ENCODE measurements around the gene KATNAL2. TPM values are rescaled to one million over a fixed set of nuclear protein-coding genes. Genes with fewer than 3 reads are reported as not detected.

KATNAL2 gene
- total RNA-seq, 2 experiments from 2014 or later, result 0.43 to 0.58 TPM

DNA sequence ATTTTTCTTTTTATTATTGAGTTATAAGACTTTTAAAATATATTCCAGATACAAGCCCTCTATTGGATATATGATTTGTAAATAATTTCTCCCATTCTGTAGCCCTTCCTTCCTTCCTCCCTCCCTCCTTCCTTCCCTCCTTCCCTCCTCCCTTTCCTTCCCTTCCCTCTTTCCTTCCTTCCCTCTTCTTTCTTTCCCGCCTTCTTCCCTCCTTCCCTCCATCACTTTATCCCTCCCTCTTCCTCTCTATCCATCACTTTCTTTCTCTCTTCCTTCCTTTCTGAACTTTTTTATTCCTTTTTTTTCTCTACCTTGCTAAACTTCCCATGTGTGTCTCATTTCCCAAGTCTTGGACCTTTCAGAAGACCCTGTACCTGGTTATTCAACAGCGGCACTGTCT, 163.5 kb downstream of the KATNAL2 start:
- no peaks in the 10 kb centered on the region for H3K27me3 Mint-ChIP-seq

DNA sequence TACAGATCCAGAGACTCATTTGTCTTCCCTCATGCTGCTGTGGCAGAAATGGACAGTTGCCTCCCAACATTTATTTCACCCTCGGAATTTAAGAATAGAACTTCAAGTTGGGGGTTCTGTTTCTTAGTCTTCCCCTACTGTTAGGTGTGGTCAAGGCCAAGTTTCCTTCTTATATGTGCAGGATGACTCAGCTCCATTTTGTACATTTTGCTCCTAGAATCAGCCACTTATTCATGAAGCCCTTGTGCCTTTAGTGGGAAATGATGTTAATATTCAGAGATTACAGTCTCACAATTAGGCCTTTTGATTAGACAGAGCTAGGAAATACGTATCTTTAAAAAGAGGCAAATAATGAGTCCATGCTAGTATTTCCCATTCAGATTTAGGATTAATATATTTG, 164.2 kb downstream of the KATNAL2 start:
- Mint-ChIP-seq H3K27ac (no peak overlapping the region), H3K27me3 (no peaks in the 10 kb centered on the region), H3K36me3 (no peaks in the 10 kb centered on the region), H3K4me3 (no peak overlapping the region), H3K9me3 (no peaks in the 10 kb centered on the region), H3K4me1 (no peaks in the 10 kb centered on the region)
- DNase-seq (no peak), ATAC-seq (ENCODE audit: low read depth) (no peak)
- POLR2A ChIA-PET, result no interaction called here

More for the DNA sequence above, 163.5 kb downstream of the KATNAL2 start:
- no peak for ATAC-seq (ENCODE audit: low read depth)
- Mint-ChIP-seq H3K4me1 (no peaks in the 10 kb centered on the region), H3K36me3 (no peaks in the 10 kb centered on the region), H3K27ac (no peak overlapping the region), H3K4me3 (no peak overlapping the region), H3K9me3 (no peaks in the 10 kb centered on the region)
- POLR2A ChIA-PET, result no interaction called here
- DNase-seq, result no peak

DNA sequence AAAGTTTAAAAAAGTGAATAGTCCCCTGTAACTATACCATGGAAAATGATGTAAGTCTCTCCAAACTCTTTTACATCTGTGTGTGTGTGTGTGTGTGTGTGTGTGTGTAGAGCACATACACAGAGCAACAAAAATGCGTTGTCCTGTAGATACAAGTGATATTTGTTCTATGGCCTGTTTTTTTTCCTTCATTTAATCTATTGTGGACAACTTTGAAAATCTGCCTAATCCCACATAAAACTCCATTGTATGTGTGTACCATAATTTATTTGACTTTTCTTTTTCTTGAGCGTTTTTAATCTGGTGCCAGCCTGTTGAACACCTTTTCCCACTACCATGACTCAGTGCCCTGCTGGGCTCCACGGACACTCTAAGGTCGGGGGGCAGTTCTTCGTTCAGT, 170.3 kb downstream of the KATNAL2 start:
- ATAC-seq (ENCODE audit: low read depth) (no peak), DNase-seq (no peak)
- H3K9me3 Mint-ChIP-seq, result no peaks in the 10 kb centered on the region
- no peak overlapping the region for H3K27ac Mint-ChIP-seq
- H3K4me3 Mint-ChIP-seq, result no peak overlapping the region
- H3K4me1 Mint-ChIP-seq, result no peaks in the 10 kb centered on the region
- POLR2A ChIA-PET, result no interaction called here
- H3K27me3 Mint-ChIP-seq, result no peaks in the 10 kb centered on the region
- peaks cover 3% of the 10 kb centered on the region for H3K36me3 Mint-ChIP-seq

DNA sequence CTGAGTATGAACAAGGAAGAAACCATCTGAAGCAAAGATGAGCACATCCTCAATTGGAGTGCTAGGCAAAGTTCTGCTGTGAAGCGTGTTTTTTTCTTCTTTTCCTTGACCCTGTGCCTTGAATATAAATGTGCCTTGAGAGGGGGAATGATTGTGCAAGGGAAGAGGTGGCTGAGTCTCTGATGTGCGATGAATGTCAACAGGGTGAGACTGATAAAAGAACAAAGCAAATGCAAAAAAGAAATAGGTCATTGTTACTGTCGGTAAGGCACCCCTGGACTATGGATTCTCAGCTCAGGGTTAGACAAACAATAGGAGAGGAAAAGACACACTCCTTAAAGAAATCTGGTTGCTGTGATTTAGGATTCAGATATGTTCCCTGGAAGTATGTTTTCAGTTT, 178.4 kb downstream of the KATNAL2 start:
- Mint-ChIP-seq H3K27me3 (peaks cover 4% of the 10 kb centered on the region), H3K36me3 (peaks cover 2% of the 10 kb centered on the region), H3K4me3 (no peak overlapping the region), H3K27ac (no peak overlapping the region), H3K9me3 (no peaks in the 10 kb centered on the region), H3K4me1 (peaks cover under 1% of the 10 kb centered on the region)
- ATAC-seq (ENCODE audit: low read depth), result no peak
- no peak for DNase-seq
- POLR2A ChIA-PET, result no interaction called here

DNA sequence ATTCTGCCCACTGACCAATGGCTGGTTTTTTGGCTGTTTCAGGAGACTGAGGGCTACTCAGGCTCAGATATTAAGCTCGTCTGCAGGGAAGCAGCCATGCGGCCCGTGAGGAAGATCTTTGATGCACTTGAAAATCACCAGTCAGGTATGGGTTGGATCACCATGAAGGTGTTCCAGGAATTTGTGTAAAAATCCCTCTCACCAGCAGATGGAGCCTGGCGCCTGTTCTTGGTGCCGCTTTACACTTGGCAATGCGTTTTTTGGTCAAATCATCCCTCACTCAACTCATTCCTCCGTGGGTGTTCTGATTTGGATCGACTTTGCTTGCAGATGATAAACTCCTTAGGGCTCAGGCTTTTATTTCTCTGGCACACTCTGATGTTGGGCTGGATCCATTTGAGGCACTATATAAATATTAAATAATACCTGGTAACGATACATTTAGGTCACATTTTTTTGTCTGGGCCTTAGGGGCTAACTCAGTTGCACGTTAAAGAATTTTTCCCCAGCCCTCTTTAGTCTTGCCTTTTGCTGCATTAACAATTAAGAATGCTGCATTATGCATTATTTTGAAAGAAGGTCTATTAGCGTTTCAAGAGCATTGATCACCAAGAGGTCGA, 182.9 kb downstream of the KATNAL2 start:
- no peaks in the 10 kb centered on the region for H3K27me3 Mint-ChIP-seq
- H3K27ac Mint-ChIP-seq, result no peak overlapping the region
- POLR2A ChIA-PET, result no interaction called here
- DNase-seq (peak; percentile 42), ATAC-seq (ENCODE audit: low read depth) (no peak)
- no peaks in the 10 kb centered on the region for H3K9me3 Mint-ChIP-seq
- no peaks in the 10 kb centered on the region for H3K36me3 Mint-ChIP-seq
- H3K4me3 Mint-ChIP-seq, result no peak overlapping the region
- H3K4me1 Mint-ChIP-seq, result peaks cover 2% of the 10 kb centered on the region

DNA sequence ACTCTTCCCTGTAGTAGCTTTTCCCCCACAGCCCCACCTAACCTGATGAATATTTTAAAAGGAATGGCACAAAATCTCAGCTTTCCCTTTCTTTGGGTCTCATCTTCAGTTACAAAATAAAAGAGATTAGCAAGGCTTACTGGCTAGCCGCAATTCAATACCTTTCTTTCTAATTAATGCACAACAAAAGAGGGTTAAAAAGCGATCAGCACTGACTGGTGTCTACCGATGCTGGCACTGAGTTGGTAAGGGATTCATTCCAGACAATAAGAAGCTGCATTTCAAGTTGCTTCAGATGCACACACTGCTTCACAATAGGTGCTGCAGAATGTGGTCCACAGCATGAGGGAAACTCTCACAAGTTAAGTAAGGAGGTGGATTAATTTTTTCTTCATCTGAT, 191.0 kb downstream of the KATNAL2 start:
- no peak overlapping the region for H3K4me3 Mint-ChIP-seq
- POLR2A ChIA-PET, result no interaction called here
- H3K27ac Mint-ChIP-seq, result no peak overlapping the region
- ATAC-seq (ENCODE audit: low read depth), result no peak
- H3K27me3 Mint-ChIP-seq, result no peaks in the 10 kb centered on the region
- H3K36me3 Mint-ChIP-seq, result peaks cover 8% of the 10 kb centered on the region
- H3K9me3 Mint-ChIP-seq, result no peaks in the 10 kb centered on the region
- no peak for DNase-seq
- H3K4me1 Mint-ChIP-seq, result no peaks in the 10 kb centered on the region

DNA sequence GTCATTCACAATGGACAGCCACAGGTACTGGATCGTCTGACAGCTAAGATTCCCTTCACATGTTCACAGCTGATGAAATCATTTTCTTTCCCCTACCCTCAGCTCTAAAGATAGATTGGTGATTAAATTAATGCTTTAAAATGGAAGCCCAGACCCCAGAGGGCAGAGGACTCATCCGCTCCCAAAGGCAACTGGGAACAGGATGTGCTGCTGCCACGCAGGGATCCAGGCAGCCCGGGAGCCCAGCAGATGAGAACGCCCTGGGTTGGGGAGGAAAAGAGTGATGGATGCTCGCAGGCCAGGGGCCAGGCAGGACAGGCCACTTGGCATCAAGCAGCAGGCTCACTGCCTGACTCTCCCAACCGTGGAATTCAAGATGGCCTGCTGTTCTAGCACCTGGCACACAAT, 191.6 kb downstream of the KATNAL2 start:
- no peak for ATAC-seq (ENCODE audit: low read depth)
- Mint-ChIP-seq H3K36me3 (peaks cover 11% of the 10 kb centered on the region), H3K4me1 (no peaks in the 10 kb centered on the region), H3K27me3 (no peaks in the 10 kb centered on the region), H3K4me3 (no peak overlapping the region), H3K27ac (no peak overlapping the region), H3K9me3 (no peaks in the 10 kb centered on the region)
- DNase-seq, result no peak
- POLR2A ChIA-PET, result no interaction called here

DNA sequence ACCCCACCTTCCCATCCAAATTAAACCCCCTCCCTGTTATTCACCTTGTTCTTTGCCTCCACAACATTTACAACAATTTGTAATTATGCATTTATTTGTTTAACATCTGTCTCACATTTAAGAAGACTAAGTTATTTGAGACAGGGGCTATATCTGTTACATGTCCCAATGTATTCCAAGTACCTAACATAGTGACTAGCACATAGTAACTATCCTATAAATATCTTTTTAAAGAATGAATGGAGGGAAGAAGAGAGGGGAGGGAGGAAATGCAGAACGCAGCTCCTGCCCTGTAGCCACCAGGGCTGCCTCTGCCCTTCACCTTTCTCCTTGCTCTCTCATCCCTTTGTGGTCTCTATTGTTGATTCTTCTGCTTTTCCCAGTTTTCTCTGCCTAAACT, 192.3 kb downstream of the KATNAL2 start:
- POLR2A ChIA-PET, result no interaction called here
- peaks cover 11% of the 10 kb centered on the region for H3K36me3 Mint-ChIP-seq
- H3K4me1 Mint-ChIP-seq, result no peaks in the 10 kb centered on the region
- no peaks in the 10 kb centered on the region for H3K27me3 Mint-ChIP-seq
- H3K9me3 Mint-ChIP-seq, result no peaks in the 10 kb centered on the region
- H3K27ac Mint-ChIP-seq, result no peak overlapping the region
- DNase-seq (no peak), ATAC-seq (ENCODE audit: low read depth) (no peak)
- no peak overlapping the region for H3K4me3 Mint-ChIP-seq

DNA sequence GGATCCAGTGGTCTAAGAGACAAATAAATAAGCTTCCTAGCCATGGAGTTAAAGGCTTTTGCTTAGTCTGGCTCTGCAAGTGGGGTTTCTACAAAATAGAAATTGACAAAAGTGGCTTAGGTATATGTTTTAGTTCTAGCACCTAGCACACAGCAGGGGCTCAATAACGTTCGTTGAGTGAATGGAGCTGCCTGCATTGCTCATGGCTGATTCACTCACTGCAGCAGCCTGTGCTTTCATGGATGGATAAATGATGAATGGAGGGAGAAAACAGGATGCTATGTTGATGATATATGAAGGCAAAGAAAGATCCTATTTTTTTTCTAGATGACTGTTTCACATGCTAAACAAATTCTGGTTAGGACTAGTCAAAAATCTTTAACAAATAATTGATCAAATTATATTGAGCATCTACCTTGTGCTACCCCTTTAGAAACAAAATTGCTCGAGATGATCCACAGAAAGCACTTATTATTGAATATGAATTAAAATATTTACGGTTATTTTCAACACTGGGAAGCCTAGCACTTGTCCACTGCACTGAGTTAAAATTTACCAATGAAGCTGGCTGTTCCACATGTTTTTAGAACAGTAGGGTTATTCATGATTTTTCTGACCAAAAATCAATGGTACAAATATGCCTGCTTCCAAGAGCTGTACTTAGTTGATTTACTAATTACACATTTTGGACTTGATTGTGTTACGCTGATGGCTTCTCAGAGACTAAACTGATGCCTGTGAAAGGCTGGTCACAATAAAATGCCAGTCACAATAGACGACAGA, 193.3 kb downstream of the KATNAL2 start:
- ATAC-seq (ENCODE audit: low read depth) (no peak), DNase-seq (no peak)
- Mint-ChIP-seq H3K4me1 (no peaks in the 10 kb centered on the region), H3K27me3 (no peaks in the 10 kb centered on the region), H3K4me3 (no peak overlapping the region), H3K36me3 (peaks cover 11% of the 10 kb centered on the region), H3K9me3 (no peaks in the 10 kb centered on the region), H3K27ac (no peak overlapping the region)
- POLR2A ChIA-PET, result no interaction called here

DNA sequence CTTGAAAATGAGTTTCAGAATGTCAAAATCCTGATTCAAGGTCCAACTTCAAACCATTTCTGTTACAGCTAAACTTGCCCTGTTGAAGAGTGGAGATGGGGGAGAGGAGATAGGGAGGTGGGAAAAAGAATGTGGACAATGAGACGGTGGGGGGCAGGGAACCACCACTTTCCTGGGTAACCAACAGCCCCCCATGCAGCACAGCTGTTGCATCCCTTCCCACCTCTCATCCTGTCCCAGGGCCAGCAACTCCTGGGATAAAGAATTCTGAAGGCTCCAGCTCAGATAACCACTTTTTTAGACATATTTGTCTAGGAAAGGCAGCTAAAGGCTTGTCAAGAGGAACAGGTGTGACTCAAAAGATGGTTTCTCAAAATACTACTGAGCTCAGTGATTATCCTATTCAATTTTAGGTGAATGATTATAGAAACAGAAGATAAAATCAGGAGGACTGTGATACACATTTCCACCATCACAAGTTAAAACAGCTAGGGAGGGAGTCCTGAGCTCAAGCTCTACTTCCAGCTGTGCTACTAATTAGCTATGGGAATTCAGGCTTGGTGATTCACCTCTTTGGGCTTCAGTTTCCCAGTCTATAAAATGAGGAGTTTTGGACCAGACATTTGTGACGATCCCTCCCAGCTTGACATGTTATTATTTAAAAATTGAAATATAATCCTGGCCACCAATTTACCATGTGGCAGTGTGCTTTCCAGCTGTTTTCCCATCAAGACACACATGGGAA, 196.6 kb downstream of the KATNAL2 start:
- POLR2A ChIA-PET, result no interaction called here
- peaks cover 17% of the 10 kb centered on the region for H3K36me3 Mint-ChIP-seq
- no peak overlapping the region for H3K4me3 Mint-ChIP-seq

DNA sequence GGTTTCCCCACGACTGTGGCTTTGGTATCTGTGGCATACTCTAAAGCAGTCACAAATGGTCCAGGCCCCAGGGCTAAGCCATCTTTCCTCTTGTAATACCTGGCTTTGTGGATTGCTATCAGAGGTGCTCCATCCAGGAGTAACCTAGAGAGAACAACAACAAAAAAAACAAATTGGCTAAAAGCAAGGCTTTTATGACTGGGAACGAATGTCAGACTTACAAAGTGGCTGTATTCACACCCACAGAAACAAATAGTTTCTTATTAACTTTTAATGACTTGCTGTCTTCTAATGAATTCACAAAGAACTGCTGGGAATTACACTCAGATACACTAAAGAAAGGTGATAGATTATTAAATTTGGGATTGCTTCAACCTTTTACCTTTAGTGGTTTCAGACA, 197.8 kb downstream of the KATNAL2 start:
- DNase-seq (no peak), ATAC-seq (ENCODE audit: low read depth) (no peak)
- POLR2A ChIA-PET, result no interaction called here
- no peaks in the 10 kb centered on the region for H3K9me3 Mint-ChIP-seq
- no peak overlapping the region for H3K27ac Mint-ChIP-seq
- H3K27me3 Mint-ChIP-seq, result no peaks in the 10 kb centered on the region
- H3K4me3 Mint-ChIP-seq, result no peak overlapping the region
- no peaks in the 10 kb centered on the region for H3K4me1 Mint-ChIP-seq
- H3K36me3 Mint-ChIP-seq, result peaks cover 23% of the 10 kb centered on the region

More for the DNA sequence above, 196.6 kb downstream of the KATNAL2 start:
- Mint-ChIP-seq H3K4me1 (no peaks in the 10 kb centered on the region), H3K9me3 (no peaks in the 10 kb centered on the region), H3K27me3 (no peaks in the 10 kb centered on the region), H3K27ac (no peak overlapping the region)
- no peak for ATAC-seq (ENCODE audit: low read depth)
- DNase-seq, result no peak

DNA sequence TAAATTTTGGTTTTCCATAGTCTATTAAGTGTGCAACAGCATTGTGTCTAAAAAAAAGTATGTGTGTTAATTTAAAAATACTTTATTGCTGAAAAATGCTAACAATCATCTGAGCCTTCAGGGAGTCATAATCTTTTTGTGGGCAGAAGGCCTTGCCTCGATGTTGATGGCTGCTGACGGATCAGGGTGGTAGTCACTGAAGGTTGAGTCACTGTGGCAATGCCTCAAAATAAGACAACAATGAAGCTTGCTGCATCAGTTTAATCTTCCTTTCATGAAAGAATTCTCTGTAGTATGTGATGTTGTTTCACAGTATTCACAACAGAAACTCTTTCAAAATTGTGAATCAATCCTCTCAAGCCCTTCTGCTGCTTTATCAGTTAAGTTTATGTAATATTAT, 201.6 kb downstream of the KATNAL2 start:
- peaks cover 8% of the 10 kb centered on the region for H3K4me1 Mint-ChIP-seq
- H3K9me3 Mint-ChIP-seq, result no peaks in the 10 kb centered on the region
- DNase-seq, result no peak
- POLR2A ChIA-PET, result no interaction called here
- ATAC-seq (ENCODE audit: low read depth), result no peak
- no peak overlapping the region for H3K27ac Mint-ChIP-seq
- no peak overlapping the region for H3K4me3 Mint-ChIP-seq
- H3K27me3 Mint-ChIP-seq, result no peaks in the 10 kb centered on the region
- peaks cover 36% of the 10 kb centered on the region for H3K36me3 Mint-ChIP-seq

DNA sequence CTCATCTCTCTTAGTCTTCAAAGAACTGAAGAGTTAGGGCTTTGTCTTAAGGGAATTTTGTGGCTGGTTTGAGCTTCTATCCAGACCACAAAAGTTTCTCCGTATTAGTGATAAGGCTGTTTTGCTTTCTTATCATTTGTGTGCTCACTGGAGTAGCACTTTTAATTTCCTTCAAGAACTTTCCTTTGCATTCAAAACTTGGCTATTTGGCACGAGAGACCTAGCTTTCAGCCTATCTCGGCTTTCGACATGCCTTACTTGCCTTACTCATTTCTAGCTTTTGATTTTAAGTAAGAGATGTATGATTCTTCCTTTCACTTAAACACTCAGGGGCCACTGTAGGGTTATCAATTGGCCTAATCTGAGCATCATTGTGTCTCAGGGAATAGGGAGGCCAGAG, 203.0 kb downstream of the KATNAL2 start:
- DNase-seq, result no peak
- Mint-ChIP-seq H3K9me3 (no peaks in the 10 kb centered on the region), H3K27me3 (no peaks in the 10 kb centered on the region), H3K4me1 (peaks cover 8% of the 10 kb centered on the region), H3K27ac (no peak overlapping the region), H3K36me3 (peaks cover 39% of the 10 kb centered on the region), H3K4me3 (no peak overlapping the region)
- POLR2A ChIA-PET, result no interaction called here
- ATAC-seq (ENCODE audit: low read depth), result no peak

DNA sequence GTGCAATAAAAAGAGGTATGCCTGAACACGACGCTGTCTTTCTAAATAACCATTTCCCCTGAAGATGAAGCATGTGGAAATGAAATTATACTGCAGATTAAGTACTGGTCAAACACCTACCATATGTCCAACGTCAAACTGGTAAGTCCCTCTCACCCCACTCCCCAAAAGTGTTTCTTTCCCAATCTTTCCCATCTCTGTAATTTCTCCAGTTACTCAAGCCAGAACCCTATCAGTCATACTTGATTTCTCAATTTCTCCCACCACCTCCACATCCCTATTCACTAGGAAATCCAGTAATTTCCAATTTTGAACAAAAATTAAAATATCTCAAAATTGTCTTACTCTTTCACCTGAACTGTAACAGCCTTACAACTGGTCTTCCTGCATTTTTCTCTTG, 203.7 kb downstream of the KATNAL2 start:
- H3K27me3 Mint-ChIP-seq, result no peaks in the 10 kb centered on the region
- H3K27ac Mint-ChIP-seq, result no peak overlapping the region
- peaks cover 42% of the 10 kb centered on the region for H3K36me3 Mint-ChIP-seq
- H3K9me3 Mint-ChIP-seq, result no peaks in the 10 kb centered on the region
- POLR2A ChIA-PET, result no interaction called here
- peaks cover 8% of the 10 kb centered on the region for H3K4me1 Mint-ChIP-seq
- no peak overlapping the region for H3K4me3 Mint-ChIP-seq
- DNase-seq, result no peak
- no peak for ATAC-seq (ENCODE audit: low read depth)
